Stomach (tissue), 4 donors: ENCODE data around the gene PDCD1.

Experiments used
- CTCF ChIP-seq, 7 experiments: fragments of 450-650 bp in 4 of 7; fragments of 200-600 bp in 3 of 7; sonication (generic) in 3 of 7; IDR thresholded peaks; one replicate each; pipeline ENCODE4 v1.5.1; 2016 to 2019; ENCODE audit warnings: antibody characterized with exemption in 7 of 7, control low read depth in 2 of 7, mild to moderate bottlenecking in 1 of 7
- EP300 ChIP-seq: sonication (generic); formaldehyde crosslinking; IDR thresholded peaks from one replicate; pipeline ENCODE4 v1.6.1; 2017; ENCODE audit warnings: antibody characterized with exemption
- POLR2A ChIP-seq, 4 donors: fragments of 450-650 bp; IDR thresholded peaks; one replicate each; pipeline ENCODE4 v1.6.1; 2016; ENCODE audit warnings: antibody characterized with exemption in 4 of 4, control low read depth in 2 of 4, mild to moderate bottlenecking in 1 of 4, moderate library complexity in 1 of 4
- POLR2AphosphoS5 ChIP-seq, 3 donors: sonication (generic); formaldehyde crosslinking; IDR thresholded peaks; one replicate each; pipeline ENCODE4 v1.6.1; 2016; ENCODE audit warnings: antibody characterized with exemption in 3 of 3

GRCh38 chr2:241854342-241855244 is 4.1 kb downstream of the PDCD1 start:
- no peak for TF ChIP-seq CTCF (IDR thresholded peaks at IDR 0.05)
- no peak for TF ChIP-seq POLR2AphosphoS5 (IDR thresholded peaks at IDR 0.05)
- no peak for TF ChIP-seq POLR2A (IDR thresholded peaks at IDR 0.05)
- TF ChIP-seq EP300 = no peak
